Measurements from ENCODE around the gene SEMA3B.
"Not testable (repeated sequence)": the region's sequence is repeated elsewhere in the genome, so short reads cannot be mapped to it uniquely, and the experiment has no call there.

Gene SEMA3B

GRCh38 chr3:50238549-50239026 lies 30.4 kb upstream of the SEMA3B start:
- DNase-seq, result peak in 1 of 2 experiments; percentile 31

GRCh38 chr3:50239649-50240048 lies 29.3 kb upstream of the SEMA3B start:
- no peak for DNase-seq

DNA sequence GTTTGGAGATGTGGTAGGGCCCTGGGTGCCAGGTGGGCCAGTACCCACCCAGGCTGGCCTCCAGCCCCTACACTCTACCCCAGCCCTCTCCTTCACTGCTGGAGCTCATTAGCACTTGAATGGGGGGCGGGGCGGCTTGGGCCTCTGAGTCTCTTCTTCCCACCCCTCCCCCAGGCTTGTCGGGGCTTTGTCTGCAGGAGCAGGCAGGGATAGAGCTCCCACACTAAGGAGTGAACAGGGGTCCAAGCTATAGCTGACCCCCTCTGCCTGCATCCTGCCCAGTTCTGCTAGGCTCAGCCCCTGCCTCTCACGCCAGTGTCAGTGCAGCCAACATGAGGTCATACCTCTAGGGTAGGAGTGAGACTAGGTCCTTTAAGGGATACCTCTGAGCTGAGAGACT lies 27.8 kb upstream of the SEMA3B start:
- no peak for DNase-seq

DNA sequence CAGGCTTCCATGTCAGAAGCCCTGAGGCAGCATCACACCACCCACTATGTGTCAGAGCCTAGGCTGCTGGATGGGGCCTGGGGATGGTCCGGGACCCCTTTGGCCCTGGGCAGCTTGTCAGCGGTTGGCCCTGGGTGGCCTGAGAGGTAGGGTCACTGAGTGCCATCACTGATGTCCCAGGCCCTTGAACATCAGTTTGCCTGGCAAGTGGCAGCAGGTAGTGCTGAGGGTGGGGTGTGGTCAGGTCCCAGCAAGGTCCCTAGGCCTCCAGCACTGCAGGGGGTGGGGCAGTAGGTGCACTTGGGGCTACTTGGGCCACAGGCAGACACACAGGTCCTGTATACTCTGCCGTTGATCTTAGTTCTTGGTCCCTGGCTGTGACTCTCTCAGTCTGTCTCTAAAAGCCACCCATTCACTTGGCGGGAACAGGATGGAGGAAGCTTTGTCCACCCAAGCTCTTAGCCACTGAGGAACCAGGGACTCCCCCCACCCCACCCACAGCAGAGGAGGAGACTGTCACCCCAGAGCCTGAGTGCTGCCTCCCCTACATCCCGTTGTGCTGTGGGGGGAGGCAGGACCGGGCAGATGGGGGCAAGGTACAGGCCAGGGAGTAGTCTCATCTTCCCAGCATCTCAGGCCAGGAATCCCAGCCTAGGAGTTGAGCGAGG lies 27.1 kb upstream of the SEMA3B start:
- no peak for DNase-seq

- DNase-seq, result no peak
These were observed 26.6 kb upstream of the SEMA3B start for GRCh38 chr3:50242381-50242770.

DNA sequence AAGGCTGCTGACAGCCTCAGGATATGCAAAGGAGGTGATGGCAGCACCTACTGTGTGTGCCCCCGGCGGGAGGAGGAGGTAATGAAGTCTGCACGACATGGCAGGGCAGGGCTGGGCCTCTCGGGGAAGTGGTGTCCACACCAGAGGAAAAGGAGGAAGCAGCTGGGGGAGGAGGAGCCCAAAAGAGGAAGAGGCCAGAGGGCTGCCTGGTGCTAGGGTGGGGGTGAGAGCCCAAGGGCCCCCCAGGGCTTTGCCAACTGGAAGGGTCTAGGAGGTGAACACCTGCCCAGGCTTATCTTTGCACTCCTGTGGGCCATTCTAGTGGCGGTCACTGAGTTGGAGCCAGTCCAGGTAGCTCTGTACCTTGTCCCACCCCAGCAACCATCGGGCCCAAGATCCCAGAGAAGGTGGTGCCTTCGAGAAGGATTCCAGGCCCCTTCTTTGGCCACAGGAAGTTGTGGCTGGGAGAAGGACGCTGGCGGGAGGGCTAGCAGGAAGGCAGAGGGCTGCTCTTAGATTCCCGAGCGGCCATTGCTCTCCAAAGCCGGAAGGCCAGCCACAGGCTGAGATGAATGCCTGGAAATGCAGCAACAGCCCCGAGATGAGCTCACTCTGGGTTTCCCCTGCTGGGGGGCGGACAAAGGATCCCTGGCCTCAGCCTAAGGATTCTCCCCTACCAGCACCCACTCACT lies 25.9 kb upstream of the SEMA3B start:
- DNase-seq, result no peak

- DNase-seq, result no peak
These were observed 25.4 kb upstream of the SEMA3B start for GRCh38 chr3:50243543-50243895.

DNA sequence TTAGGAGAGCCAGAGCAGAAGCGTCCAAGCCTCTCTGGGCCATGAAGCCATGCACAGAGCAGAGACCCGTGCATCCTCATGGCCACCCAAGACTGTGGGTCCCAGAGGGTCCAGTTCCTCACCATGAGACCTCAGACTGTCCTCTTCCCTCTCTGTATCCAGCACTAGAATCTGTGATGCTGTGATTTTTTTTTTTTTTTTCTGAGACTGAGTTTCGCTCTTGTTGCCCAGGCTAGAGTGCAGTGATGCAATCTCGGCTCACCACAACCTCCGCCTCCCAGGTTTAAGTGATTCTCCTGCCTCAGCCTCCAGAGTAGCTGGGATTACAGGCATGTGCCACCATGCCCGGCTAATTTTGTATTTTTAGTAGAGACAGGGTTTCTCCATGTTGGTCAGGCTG lies 24.1 kb upstream of the SEMA3B start:
- DNase-seq, result not testable (repeated sequence)

- no peak for DNase-seq
These were observed 23.6 kb upstream of the SEMA3B start for GRCh38 chr3:50245251-50245745.

DNA sequence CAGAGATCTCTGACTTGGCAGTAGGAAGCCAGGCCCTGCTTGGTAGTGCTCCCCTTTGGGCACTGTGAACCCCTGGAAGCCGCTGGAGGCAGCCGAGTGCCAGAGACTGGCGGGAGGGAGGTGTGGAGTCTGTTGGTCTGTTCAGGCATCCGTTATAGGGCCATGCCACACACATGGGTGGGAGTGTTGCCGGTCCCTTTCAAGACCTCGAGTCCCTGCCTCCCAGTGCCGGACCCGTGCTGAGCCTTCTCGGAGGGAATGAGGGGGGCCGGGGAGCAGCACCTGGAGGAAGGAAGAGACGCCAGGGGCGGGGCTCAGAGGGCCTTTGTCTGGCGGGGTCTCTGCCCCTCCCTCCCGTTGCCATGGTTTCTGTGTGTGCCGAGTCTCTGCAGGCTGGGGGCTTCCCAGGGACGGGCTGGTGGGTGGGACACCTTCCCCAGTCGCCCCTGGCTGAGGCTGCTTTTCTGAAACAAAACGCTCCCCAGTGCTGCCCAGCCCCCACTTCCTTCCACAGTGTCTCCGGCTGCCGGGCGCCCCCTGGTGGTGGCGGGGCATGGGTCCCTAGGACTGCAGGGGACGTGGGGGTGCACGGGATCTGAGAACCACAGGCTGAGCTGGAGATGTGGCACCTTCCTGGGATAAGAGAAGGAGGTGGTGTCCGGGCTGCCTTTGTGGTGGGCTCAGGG lies 23.0 kb upstream of the SEMA3B start:
- peak; percentile 50 to 61 for DNase-seq

DNA sequence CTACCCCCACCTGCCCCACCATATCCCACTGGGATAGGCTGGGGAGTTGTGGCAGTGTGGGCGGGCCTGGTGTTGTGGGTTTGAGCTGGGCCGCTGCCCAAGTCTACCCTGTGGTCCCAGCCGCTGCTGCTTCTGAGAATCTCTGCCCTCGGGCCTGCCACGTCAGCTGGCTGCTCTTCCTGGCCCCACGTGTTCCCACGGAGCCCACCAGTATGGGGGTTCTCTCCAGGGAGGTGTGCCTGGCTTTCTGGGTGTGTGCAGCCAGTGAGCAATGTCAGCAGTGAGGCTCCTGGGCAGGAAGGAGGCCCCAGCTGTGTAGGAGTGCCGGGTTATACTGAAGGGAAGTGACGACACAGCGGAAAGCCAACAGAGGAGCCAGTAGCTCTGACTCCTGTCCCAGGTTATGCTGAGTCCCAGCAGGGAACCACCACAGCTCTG lies 22.4 kb upstream of the SEMA3B start:
- DNase-seq, result no peak

DNA sequence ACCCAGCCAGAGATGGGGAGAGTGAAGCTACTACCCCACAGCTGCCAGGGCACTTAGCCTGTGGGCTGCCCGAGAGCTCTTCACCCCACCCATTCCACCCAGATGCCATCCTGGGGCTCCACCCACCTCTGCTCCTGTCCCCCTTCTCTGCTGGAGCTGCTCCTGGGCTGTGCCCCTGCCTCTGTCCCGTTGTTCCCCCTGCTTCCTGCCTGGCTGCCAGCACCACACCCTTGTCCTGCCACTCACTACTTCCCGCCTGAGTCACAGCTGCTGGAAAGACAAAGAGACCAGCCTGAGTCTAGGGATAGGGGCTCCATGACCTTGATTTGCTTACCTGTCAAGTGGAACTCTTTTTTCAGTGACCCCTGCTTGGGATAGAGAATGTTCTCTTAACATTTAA lies 20.6 kb upstream of the SEMA3B start:
- DNase-seq, result no peak

DNA sequence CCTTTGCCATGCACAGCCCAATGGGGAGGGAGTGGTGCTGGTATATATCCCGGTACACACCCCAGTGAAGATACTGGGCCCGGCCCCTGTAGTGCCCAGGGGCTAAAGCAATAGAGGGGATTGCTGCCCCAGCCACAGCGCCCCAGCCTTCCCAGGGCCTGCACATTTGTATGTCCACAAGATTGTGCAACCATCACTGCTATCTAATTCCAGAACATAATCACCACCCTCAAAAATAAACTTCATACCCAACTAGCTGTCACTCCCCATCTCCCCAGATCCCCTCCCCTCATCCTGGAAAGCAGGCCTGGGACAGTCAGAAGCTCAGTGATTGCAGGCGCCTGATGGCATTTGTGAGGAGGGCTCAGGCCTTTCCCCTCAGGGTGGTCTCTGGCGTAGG lies 19.5 kb upstream of the SEMA3B start:
- no peak for DNase-seq

- DNase-seq, result no peak
These were observed 18.4 kb upstream of the SEMA3B start for GRCh38 chr3:50250514-50250913.

DNA sequence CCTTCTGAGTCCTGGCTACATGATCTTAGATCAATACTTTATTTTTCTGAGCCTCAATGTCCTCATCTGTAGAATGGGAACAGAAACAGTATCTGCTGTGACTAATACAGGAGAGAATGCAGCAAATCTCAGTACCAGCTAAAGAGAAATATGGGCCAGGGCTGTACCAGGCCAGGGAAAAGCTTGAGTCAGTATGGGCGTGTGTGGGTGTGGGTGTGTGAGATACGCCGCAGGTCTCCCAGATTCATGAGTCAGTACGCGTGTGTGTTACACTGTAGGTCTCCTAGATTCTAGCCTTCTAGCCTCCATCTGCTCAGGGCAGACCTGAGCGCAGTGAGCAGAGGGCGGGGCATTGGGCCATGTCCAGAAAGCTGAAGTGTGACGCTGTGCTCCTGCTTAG lies 17.7 kb upstream of the SEMA3B start:
- no peak for DNase-seq

DNA sequence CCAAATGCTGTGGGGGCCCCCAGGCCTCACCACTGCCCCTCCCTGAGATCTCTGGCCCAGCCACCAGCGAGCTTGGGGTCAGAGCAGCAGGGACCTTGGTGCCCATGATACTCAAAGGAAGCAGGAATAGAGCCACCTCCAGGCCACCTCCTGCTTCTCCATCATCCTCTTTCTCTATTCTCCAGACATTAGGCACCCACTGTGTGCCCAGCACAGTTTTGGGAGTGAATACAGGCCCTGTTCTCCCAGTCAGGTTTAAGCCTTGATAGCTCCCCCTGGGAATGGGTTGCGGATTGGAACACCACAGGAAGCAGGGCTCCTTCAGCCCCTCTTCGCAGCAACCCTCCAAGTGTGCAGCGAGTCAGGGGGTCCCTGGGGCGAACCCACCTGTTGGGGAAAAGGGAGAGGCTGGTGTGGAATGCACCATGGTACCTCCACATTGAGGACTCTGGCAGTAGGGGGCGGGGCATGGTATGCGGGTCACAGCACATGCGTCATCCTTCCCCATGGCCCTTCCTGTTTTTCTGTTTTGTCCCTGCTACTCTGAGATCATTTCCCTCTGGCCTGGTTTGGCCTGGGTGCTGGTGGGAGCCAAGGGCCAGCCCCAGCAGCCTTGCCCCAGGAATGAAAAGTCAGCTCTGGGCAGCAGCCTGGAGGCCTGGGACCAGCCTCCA lies 14.2 kb upstream of the SEMA3B start:
- DNase-seq, result no peak

- no peak for DNase-seq
These were observed 13.7 kb upstream of the SEMA3B start for GRCh38 chr3:50255251-50255615.

DNA sequence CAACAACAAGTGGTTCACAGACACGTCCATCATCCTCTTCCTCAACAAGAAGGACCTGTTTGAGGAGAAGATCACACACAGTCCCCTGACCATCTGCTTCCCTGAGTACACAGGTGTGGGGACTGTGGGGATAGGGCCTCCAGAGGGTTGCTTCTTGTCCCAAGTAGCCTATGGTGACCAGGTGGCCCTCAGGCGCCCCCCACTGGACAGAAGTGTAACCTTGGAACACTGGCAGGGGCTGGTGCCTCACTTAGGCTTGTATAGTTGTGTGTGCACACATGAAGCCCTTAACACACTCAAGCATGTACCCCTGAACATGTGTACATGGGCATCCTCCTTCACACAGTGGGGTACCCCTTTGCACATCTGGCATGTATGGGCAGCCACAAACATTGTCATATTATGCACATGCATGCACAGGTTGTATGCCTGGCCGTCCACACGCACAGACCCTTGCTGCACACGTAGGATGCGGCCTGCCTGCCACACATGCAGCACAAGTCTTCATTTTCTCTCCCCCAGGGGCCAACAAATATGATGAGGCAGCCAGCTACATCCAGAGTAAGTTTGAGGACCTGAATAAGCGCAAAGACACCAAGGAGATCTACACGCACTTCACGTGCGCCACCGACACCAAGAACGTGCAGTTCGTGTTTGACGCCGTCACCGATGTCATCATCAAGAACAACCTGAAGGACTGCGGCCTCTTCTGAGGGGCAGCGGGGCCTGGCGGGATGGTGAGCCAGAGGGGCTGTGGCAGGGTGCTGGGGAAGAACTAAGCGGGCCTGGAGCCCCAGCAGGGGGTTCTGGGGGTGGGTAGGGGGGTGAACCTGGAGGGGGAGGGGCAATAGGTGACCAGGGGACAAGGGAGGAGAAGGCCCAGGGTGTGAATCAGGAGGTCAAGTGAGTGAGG lies 11.7 kb upstream of the SEMA3B start:
- DNase-seq, result peak in 1 of 2 experiments; percentile 17

DNA sequence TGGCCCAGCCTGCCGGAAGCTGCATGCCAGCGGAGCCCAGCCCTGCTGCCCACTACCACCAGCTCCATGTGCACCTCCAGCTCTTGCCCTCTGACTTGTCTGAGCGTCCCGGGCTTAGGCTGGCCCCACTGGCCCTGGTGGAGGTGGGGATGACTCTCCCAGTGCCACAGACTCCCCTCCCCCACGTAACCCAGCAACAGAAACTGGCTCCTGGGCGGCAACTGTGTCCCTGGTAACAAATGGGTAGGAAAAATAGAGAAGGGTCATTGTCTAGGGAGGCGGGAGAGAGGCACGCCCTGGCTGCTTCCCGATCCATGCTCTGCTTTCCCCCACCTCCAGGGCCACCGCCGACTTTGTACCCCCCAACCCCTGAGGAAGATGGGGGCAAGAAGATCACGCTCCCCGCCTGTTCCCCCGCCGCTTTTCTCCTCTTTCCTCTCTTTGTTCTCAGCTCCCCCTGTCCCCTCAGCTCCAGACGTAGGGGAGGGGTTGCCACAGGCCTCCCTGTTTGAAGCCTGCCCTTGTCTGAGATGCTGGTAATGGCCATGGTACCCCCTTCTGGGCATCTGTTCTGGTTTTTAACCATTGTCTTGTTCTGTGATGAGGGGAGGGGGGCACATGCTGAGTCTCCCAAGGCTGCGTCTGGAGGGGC lies 10.8 kb upstream of the SEMA3B start:
- no peak for DNase-seq

- DNase-seq, result no peak
These were observed 10.0 kb upstream of the SEMA3B start for GRCh38 chr3:50258979-50259378.

DNA sequence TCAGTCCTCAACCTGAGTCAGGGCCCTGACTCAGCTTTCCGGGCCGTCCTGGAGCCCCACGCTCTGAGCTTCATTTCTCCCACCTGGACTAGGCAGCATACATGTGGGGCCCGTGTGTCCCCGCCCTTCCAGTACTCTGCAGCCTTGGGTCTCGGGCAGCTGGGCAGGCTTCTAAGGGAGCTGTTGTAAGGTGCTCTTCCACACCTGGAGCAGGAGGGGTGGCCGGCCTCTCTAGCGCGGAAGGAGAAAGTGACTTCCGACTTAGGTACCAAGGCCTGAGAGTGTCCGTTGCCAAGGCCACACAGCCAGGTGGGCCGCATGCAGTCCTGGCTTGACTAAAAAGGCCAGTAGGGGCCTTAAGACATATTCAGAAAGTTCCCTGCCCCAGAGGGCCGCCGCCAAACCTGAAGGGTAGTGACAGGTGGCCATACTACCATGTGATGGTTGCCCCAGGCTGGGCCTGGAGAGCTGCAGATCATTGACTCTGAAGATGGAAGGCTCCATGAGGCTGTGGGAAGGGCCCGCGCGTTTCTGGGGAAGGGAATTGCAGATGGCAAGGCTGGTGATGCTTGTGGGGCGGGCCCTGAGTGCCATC lies 9.4 kb upstream of the SEMA3B start:
- no peak for DNase-seq
